ENCODE measurements around the gene COL8A1.
"Not testable (repeated sequence)": the region's sequence is repeated elsewhere in the genome, so short reads cannot be mapped to it uniquely, and the experiment has no call there.

Gene COL8A1

DNA sequence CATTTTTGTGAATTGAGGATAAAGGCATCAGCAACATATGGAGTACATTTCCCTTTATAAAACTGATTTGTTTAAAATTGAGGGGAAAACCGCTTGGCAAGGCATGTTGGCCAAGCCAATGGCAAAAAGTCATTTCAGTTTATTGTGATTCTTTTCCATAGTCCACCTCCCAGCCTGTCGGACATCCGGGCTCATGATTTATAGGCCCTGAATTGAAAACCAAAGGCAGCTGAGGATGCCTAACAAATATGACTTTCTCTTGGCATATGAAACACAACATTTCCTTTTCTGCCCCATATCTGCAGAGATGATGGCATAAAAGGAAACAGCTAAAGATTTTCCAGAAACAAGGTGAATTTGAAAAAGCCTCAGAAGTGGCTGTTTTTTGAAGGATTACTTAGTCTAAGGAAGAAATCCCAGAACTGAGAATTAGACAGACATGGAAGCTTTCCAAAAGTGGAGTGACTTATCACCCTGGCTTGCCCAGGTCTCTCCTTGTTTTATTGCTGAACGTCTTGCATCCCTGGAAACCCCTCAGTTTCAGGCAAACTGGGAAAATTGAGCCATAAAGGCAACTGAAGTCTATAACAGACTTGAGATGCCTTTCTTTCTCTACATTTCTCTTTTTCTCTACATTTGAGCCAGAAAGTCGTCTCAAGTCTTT, 74.0 kb downstream of the COL8A1 start:
- no peak for DNase-seq

DNA sequence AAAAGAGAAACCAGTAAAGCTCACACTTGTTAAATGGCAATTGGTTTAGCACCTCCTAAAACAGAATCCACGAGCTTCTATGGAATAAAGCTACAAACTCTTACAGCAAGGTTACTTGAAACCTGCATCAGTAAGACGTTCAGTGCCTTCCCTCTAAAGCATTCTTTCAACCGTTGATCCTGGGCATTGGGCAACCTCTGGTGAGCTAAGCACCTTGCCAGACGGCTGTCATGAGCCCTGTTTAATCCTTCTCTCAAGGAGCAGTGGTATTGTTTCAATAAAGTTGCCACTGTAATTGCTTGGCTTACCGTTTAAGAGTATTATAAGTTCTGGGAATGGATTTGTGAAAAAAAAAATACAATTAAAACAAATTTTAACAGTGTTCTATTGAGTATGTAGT, 75.0 kb downstream of the COL8A1 start:
- DNase-seq = no peak

DNA sequence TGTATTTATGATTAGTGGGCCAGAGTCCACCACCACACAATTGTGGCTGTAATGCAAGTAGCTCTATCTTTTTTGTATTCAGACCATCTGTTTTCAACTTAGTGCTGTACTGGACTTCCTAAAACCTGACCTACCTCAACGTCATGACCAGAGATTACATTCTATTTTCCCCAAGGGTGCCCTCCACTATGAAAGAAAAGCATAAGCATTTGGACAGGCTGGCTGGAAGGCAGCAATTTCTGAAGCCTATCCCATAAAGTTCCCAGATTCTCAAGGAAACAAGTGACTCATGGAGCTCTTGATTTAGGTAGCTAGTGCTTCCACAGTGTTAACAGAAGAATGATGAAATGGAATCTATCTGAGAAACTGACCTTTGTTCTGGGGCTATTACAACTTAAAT, 75.8 kb downstream of the COL8A1 start:
- DNase-seq = no peak

DNA sequence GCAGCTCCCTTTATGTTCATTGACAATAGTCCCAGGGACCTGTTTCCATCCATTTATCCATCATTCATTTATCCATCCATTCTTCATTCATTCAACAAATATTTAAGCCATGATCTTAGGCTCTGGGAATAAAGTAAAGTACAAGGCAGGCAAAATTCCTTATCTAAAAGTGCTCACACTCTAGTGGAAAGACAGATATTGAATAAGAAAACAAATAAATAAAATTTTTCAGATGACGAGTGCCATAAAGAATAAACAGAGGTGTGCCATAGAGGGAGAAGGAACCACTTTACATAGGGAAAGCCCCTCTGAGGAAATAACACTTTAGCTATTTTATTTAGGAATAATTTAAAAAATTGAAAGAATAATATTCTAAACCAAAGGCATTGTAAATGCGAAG, 76.2 kb downstream of the COL8A1 start:
- no peak for DNase-seq

GRCh38 chr3:99716463-99716995, 78.1 kb downstream of the COL8A1 start:
- DNase-seq = no peak

- no peak for DNase-seq
Observed at GRCh38 chr3:99720985-99721632, 82.7 kb downstream of the COL8A1 start.

DNA sequence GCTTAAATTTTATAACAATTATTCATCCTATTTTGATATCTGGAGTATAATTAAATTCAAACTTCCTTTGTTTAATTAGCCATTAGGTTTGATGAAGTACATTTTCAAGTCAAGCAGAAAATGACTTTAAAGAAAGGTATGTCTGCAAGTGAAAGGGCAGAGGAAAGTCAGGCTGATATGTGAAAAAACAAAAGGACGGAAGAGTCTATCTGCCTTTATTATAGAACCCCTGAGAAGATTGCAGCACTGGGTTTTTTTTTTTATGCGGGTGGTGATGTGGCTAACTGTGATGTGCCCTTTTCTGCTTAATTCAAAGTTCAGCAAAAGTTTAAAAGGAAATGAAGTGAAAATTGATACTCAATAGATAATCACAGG, 83.2 kb downstream of the COL8A1 start:
- no peak for DNase-seq

GRCh38 chr3:99724276-99724675, 85.9 kb downstream of the COL8A1 start:
- DNase-seq = no peak

GRCh38 chr3:99730870-99731269, 92.5 kb downstream of the COL8A1 start:
- DNase-seq = no peak

- DNase-seq = no peak
Observed at GRCh38 chr3:99731499-99731898, 93.1 kb downstream of the COL8A1 start.

DNA sequence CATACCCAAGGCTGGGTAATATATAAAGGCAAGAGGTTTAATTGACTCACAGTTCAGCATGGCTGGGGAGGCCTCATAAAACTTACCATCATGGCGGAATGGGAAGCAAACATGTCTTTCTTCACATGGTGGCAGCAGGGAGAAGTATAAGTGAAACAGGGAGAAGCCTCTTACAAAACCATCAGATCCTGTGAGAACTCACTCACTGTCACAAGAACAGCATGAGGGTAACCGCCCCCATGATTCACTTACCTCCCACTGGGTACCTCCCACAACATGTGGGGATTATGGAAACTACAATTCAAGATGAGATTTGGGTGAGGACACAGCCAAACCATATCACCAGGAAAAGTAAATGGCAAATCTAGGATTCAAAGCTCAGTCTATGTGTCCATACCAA, 102.0 kb downstream of the COL8A1 start:
- DNase-seq = not testable (repeated sequence)

DNA sequence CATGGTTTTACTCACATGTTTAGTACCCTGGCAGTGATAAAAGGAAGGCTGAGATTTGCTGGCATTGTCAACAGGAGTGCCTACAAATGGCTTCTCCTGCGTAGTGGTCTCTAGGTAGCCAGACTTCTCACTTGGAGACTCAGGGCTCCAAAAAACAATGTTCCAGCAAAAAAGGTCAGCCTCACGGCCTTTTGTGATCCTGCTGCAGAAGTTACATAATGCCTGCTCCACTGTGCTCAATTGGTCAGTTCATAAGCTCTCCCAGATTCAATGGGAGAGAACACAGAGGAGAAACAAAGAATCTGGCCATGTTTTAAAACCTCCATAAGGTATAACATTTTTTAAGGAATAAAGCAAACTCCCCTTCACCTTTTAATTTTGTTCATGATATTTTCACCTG, 103.2 kb downstream of the COL8A1 start:
- no peak for DNase-seq

GRCh38 chr3:99747915-99748314, 109.5 kb downstream of the COL8A1 start:
- DNase-seq = no peak

GRCh38 chr3:99751649-99752048, 113.3 kb downstream of the COL8A1 start:
- DNase-seq = no peak

DNA sequence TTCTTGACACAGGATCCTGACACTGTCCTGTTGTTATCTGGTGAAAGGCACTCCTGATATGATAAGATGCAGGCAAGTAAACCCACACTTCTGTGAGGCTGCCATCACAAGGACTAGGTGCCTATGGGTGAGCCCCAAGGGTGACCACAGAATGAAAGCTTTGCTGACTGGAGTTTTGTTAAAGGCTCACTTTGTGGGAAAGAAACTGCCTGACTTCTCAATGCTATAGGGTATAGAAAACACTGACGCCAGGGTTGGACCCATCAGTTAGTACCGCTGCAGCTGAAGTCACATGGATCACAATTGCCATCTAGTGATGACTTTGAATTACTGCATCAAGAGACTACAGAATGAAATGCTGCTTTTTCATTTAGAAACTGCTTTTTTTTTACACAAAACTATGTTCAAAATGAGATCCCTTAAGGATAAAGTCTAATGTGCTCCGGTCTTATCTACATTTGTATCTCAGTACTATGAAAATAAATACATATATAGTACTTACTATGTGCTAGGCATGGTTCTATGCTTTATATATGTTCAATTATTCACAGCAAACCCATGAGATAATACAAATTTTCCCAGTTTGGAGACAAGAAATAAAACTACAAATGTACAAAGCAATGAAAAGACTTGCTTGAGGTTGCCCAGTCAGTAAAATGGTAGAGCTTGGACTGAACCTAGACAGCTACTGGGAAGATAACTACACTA, 115.0 kb downstream of the COL8A1 start:
- peak; percentile 15 for DNase-seq

DNA sequence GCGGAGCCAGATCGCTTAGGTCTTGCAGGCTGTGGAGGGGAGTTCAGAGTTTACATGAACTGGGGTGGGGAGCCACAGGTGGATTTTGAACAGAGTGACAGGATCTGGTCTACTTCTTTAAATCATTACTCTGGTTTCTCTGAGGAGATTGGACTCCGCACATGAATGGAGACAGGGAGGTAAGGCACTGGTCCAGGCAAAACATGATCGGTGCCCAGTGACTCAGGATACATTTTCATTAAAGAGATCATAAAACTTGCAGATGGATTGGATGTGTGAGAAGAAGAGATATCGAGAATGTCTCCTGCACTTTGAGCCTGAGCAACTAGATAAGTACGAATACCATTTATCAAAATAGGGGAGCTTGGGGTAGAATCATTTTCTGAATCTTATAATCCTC, 117.4 kb downstream of the COL8A1 start:
- DNase-seq = no peak

- DNase-seq = no peak
Observed at GRCh38 chr3:99757966-99758365, 119.6 kb downstream of the COL8A1 start.

GRCh38 chr3:99758502-99759177, 120.2 kb downstream of the COL8A1 start:
- no peak for DNase-seq

- DNase-seq = no peak
Observed at GRCh38 chr3:99760031-99760430, 121.6 kb downstream of the COL8A1 start.

GRCh38 chr3:99760629-99761028, 122.2 kb downstream of the COL8A1 start:
- DNase-seq = no peak

DNA sequence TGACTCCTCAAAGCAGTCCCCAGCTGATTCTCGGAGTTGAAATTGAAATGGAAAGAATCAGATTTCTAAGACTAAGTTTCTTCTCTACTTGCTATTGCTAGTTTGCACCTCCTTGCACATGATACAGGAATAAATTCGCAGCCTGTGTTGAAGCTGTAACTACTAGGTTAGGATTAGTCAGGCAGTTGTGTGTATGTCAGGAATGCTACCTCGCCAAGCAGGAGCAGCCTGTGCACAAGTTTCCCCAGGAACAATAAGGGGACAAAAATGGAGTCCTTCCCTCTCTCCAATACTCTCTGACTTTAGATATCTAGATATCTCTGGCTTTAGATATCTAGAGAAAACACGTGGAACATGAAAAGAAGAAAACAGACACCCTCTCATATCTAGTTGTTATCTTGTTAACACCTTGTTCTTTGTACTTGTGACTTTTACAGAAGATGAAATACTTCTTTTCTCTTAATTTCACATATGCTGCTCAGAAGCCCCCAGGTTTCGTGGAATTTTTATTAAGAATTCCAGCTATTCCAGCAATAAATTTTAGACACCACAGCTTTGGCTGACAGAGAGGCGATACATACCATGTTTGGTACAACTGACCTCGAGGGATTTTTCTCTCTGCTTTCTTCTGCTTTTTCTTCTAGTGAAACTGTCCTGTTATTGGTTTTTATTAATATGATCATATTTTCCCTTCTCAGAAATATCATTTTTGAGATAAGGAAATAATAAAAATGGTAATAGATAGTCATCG, 123.2 kb downstream of the COL8A1 start:
- no peak for DNase-seq

DNA sequence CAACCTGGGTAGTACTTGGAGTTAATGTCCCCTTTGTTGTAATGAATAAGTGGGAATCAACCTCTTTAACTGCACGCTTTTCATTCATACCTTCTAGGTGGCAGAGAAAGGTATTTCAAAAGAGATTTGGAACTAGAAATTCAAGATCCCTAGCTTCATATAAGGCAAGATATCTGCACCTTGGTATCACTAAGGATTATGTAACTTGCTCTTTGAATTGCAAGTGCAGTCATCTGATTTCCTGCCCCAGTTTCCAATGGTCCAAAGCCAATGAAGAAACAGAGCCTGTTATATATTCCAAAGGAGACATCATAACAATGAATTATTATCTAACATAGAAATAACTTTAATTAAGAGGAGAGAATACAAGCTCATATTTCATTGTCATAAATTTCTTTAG, 124.5 kb downstream of the COL8A1 start:
- no peak for DNase-seq

DNA sequence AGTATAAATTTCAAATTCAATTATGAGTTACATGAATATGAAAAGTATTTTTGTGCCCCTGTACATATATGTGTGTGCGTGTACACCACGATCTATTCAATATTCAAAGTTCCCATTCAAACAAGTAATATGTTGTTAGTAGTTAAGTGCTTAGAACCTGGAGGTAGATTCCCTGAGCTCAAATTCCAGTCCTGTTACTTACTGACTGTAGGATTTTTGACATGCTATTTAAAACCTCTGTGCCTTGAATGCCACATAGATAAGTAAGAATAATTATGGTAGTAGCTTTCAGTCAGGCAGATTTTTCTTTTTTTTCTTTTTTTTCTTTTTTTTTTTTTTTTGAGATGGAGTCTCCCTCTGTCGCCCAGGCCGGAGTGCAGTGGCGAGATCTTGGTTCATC, 126.0 kb downstream of the COL8A1 start:
- no peak for DNase-seq

Data from NCI-H2227 treated with DMSO at 0.1 percent for 48 hours (cell line).